Mammary epithelial cell (primary cell): Measurements from ENCODE around the gene DGKD.

Experiments used
- CTCF ChIP-seq, 2 donors: IDR thresholded peaks in 1 of 2; conservative IDR thresholded peaks in 1 of 2; 2 replicates each; pipeline ENCODE4 v1.5.1; 2011 to 2012; ENCODE audit warnings: inconsistent platforms in 2 of 2, low read length in 2 of 2, mild to moderate bottlenecking in 2 of 2, control low read depth in 1 of 2, low read depth in 1 of 2; ENCODE audit not compliant: insufficient read depth in 1 of 2; ENCODE audit errors: extremely low read depth in 1 of 2
- EZH2 ChIP-seq: IDR thresholded peaks from 2 replicates; pipeline ENCODE4 v1.6.1; 2012; ENCODE audit warnings: low read length, inconsistent platforms, borderline replicate concordance

DNA sequence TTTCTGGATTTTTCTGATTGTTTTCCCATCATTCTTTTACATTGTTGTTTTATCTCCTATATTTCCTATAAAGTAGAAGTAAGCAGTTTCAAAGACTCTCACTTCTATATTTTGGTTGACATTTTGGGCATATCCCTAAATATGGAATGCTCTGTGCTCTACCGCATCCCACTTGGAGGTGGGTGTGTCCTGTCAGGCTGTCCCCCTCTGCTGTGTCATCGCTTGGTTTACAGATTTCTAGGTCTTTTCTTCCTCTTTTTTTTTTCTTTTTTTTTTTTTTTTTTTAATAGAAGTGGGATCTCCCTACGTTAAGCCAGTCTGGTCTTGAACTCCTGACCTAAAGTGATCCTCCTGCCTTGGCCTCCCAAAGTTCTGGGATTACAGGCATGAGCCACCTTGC is 13.3 kb downstream of the DGKD start:
- TF ChIP-seq CTCF (conservative IDR thresholded peaks at IDR 0.05 in 1 of 2, IDR thresholded peaks at IDR 0.05 in 1 of 2; ENCODE audit: extremely low read depth in 1 of 2, insufficient read depth in 1 of 2, low read depth in 1 of 2, low read length in 2 of 2) (no peak), EZH2 (no peak)
